AG09309 (cell line): ENCODE data around the gene MAPRE2.

Experiments
- DNase-seq: peaks from one replicate; pipeline ENCODE4 v3.0.0-alpha.2; 2010; ENCODE audit warnings: low read depth
- H3K4me3 ChIP-seq: 2 replicates; pipeline ENCODE4 v1.5.1; 2011; ENCODE audit warnings: mild to moderate bottlenecking, low read depth, low read length, moderate library complexity; ENCODE audit not compliant: control insufficient read depth
- CTCF ChIP-seq: IDR thresholded peaks from 2 replicates; pipeline ENCODE4 v1.5.1; 2011; ENCODE audit warnings: mild to moderate bottlenecking, low read depth, low read length, inconsistent platforms; ENCODE audit not compliant: insufficient read depth, control insufficient read depth; ENCODE audit errors: missing control alignments

Gene MAPRE2

GRCh38 chr18:35063875-35064690 lies 22.9 kb downstream of the MAPRE2 start:
- no peak for DNase-seq
- no peak overlapping the region for H3K4me3 ChIP-seq
- TF ChIP-seq CTCF: no peak

GRCh38 chr18:35067454-35067853 lies 26.2 kb downstream of the MAPRE2 start:
- TF ChIP-seq CTCF: no peak
- H3K4me3 ChIP-seq: no peak overlapping the region
- DNase-seq: no peak

- no peak for DNase-seq
- H3K4me3 ChIP-seq: no peak overlapping the region
- no peak for TF ChIP-seq CTCF
Observed at GRCh38 chr18:35071819-35072247, 30.6 kb downstream of the MAPRE2 start.

- no peak for DNase-seq
- no peak overlapping the region for H3K4me3 ChIP-seq
- no peak for TF ChIP-seq CTCF
Observed at GRCh38 chr18:35072616-35073015, 31.4 kb downstream of the MAPRE2 start.

GRCh38 chr18:35073186-35074105 lies 32.2 kb downstream of the MAPRE2 start:
- H3K4me3 ChIP-seq: no peak overlapping the region
- TF ChIP-seq CTCF: no peak
- peak; percentile 52 for DNase-seq

GRCh38 chr18:35074581-35074980 lies 33.4 kb downstream of the MAPRE2 start:
- no peak for TF ChIP-seq CTCF
- no peak for DNase-seq
- H3K4me3 ChIP-seq: no peak overlapping the region
